ENCODE data around the gene LRP1B. TPM values are rescaled to one million over a fixed set of nuclear protein-coding genes. Genes with fewer than 3 reads are reported as not detected.

Gene LRP1B
- total RNA-seq, 1 donor from 2014 or later = 0.38 TPM

- Histone ChIP-seq H3K4me3 (ENCODE audit: low read depth, low read length) (no peak overlapping the region), H3K36me3 (ENCODE audit: control insufficient read depth, insufficient read depth, low read length) (no peaks in the 10 kb centered on the region), H3K27me3 (ENCODE audit: control insufficient read depth, insufficient read depth, low read length) (no peaks in the 10 kb centered on the region)
- TF ChIP-seq, protein P1, sequence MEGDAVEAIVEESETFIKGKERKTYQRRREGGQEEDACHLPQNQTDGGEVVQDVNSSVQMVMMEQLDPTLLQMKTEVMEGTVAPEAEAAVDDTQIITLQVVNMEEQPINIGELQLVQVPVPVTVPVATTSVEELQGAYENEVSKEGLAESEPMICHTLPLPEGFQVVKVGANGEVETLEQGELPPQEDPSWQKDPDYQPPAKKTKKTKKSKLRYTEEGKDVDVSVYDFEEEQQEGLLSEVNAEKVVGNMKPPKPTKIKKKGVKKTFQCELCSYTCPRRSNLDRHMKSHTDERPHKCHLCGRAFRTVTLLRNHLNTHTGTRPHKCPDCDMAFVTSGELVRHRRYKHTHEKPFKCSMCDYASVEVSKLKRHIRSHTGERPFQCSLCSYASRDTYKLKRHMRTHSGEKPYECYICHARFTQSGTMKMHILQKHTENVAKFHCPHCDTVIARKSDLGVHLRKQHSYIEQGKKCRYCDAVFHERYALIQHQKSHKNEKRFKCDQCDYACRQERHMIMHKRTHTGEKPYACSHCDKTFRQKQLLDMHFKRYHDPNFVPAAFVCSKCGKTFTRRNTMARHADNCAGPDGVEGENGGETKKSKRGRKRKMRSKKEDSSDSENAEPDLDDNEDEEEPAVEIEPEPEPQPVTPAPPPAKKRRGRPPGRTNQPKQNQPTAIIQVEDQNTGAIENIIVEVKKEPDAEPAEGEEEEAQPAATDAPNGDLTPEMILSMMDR (IDR thresholded peaks at IDR 0.05; ENCODE audit: insufficient read depth, low read length, poor library complexity, severe bottlenecking) = no peak
- DNase-seq (ENCODE audit: low read depth) = no peak
Observed at GRCh38 chr2:140362361-140362760, 1768.5 kb downstream of the LRP1B start.

- Histone ChIP-seq H3K36me3 (ENCODE audit: control insufficient read depth, insufficient read depth, low read length) (no peaks in the 10 kb centered on the region), H3K4me3 (ENCODE audit: low read depth, low read length) (no peak overlapping the region), H3K27me3 (ENCODE audit: control insufficient read depth, insufficient read depth, low read length) (no peaks in the 10 kb centered on the region)
- no peak for DNase-seq (ENCODE audit: low read depth)
- TF ChIP-seq, protein P1 (IDR thresholded peaks at IDR 0.05; ENCODE audit: insufficient read depth, low read length, poor library complexity, severe bottlenecking) = no peak
Observed at GRCh38 chr2:140359056-140359771, 1771.6 kb downstream of the LRP1B start.

GRCh38 chr2:140356697-140357096, 1774.1 kb downstream of the LRP1B start:
- TF ChIP-seq, protein P1 (IDR thresholded peaks at IDR 0.05; ENCODE audit: insufficient read depth, low read length, poor library complexity, severe bottlenecking) = no peak
- H3K4me3 ChIP-seq (ENCODE audit: low read depth, low read length) = no peak overlapping the region
- H3K27me3 ChIP-seq (ENCODE audit: control insufficient read depth, insufficient read depth, low read length) = no peaks in the 10 kb centered on the region
- no peak for DNase-seq (ENCODE audit: low read depth)
- H3K36me3 ChIP-seq (ENCODE audit: control insufficient read depth, insufficient read depth, low read length) = no peaks in the 10 kb centered on the region

- TF ChIP-seq, protein P1 (IDR thresholded peaks at IDR 0.05; ENCODE audit: insufficient read depth, low read length, poor library complexity, severe bottlenecking) = no peak
Observed at GRCh38 chr2:140355511-140356090, 1775.2 kb downstream of the LRP1B start.

GRCh38 chr2:140354544-140354943, 1776.3 kb downstream of the LRP1B start:
- Histone ChIP-seq H3K4me3 (ENCODE audit: low read depth, low read length) (no peak overlapping the region), H3K27me3 (ENCODE audit: control insufficient read depth, insufficient read depth, low read length) (no peaks in the 10 kb centered on the region), H3K36me3 (ENCODE audit: control insufficient read depth, insufficient read depth, low read length) (no peaks in the 10 kb centered on the region)
- TF ChIP-seq, protein P1 (IDR thresholded peaks at IDR 0.05; ENCODE audit: insufficient read depth, low read length, poor library complexity, severe bottlenecking) = no peak
- no peak for DNase-seq (ENCODE audit: low read depth)

More at GRCh38 chr2:140355511-140356090, 1775.2 kb downstream of the LRP1B start:
- Histone ChIP-seq H3K36me3 (ENCODE audit: control insufficient read depth, insufficient read depth, low read length) (no peaks in the 10 kb centered on the region), H3K27me3 (ENCODE audit: control insufficient read depth, insufficient read depth, low read length) (no peaks in the 10 kb centered on the region), H3K4me3 (ENCODE audit: low read depth, low read length) (no peak overlapping the region)
- no peak for DNase-seq (ENCODE audit: low read depth)

All from kidney epithelial cell (primary cell).